Right lobe of liver (tissue), 6 donors: ENCODE results near the gene TDP1. TPM values are rescaled to one million over a fixed set of nuclear protein-coding genes. Genes with fewer than 3 reads are reported as not detected.

Source experiments
- ATAC-seq, 4 donors: fragments of 200-7000 bp; cut with Tn5 transposase; one replicate each; pipeline ENCODE4 v1.9.1; 2020; ENCODE audit warnings: mild to moderate bottlenecking in 4 of 4, moderate library complexity in 4 of 4
- DNase-seq, 3 donors: peaks; one replicate each; pipeline ENCODE4 v3.0.0-alpha.2; 2020
- H3K27ac ChIP-seq, 3 donors: fragments of 200-600 bp; one replicate each; pipeline ENCODE4 v1.8.0; 2022
- H3K27me3 ChIP-seq, 2 donors: fragments of 200-600 bp; one replicate each; pipeline ENCODE4 v1.8.0; 2022
- H3K36me3 ChIP-seq, 4 donors: fragments of 200-600 bp; sonication (generic) in 1 of 4; one replicate each; pipeline versions ENCODE4 v1.5.1 to v1.8.0; 2017 to 2022; ENCODE audit warnings: control low read depth in 1 of 4
- H3K4me1 ChIP-seq, 4 donors: fragments of 200-600 bp; sonication (generic) in 1 of 4; one replicate each; pipeline versions ENCODE4 v1.5.1 to v1.8.0; 2017 to 2022; ENCODE audit warnings: control low read depth in 1 of 4
- H3K4me3 ChIP-seq, 3 donors: fragments of 200-600 bp; one replicate each; pipeline ENCODE4 v1.8.0; 2022
- H3K9me3 ChIP-seq, 4 donors: fragments of 200-600 bp; sonication (generic) in 1 of 4; one replicate each; pipeline versions ENCODE4 v1.5.1 to v1.8.0; 2017 to 2022; ENCODE audit warnings: control low read depth in 1 of 4
- CTCF ChIP-seq, 4 donors: fragments of 200-600 bp in 3 of 4; fragments of 450-650 bp in 1 of 4; IDR thresholded peaks; one replicate each; pipeline versions ENCODE4 v1.5.1 to v1.8.0; 2016 to 2022; ENCODE audit warnings: antibody characterized with exemption in 4 of 4, mild to moderate bottlenecking in 2 of 4
- POLR2A ChIP-seq: fragments of 450-650 bp; IDR thresholded peaks from one replicate; pipeline ENCODE4 v1.6.1; 2017; ENCODE audit warnings: antibody characterized with exemption, mild to moderate bottlenecking
- WGBS: methylation state at CpG from one replicate; pipeline ENCODE4 v1.1.6; 2018; ENCODE audit warnings: low coverage, low lambda C conversion rate; ENCODE audit not compliant: insufficient coverage; ENCODE audit errors: missing lambda C conversion rate; 5-methylcytosine and 5-hydroxymethylcytosine counted together
- intact Hi-C, 2 donors: fragments of 100-400 bp; cut with DNase I; formaldehyde crosslinking; loops; one replicate each; pipeline versions ENCODE4 v1.11.2 to v1.14.1; 2022
- total RNA-seq, 6 experiments: library from RNA; depleted of rRNA in 2 of 6; stranded (reverse); fragments of >200 nt in 2 of 6; fragmentation: NEBNext Ultra II Directional in 3 of 6; extraction: Animal tissue kit (Norgen Biotek cat#: 25700) in 3 of 6; gene quantifications; one replicate each; pipeline versions ENCODE4 v1.1.0 to v1.2.4, GENCODE V29; 2016 to 2023
- donor health status: DM: no; HTN: yes; CAD: no.
- donor health status: DM: no; HTN: no; CAD: no.
- donor health status: DM: no; HTN: no; CAD: no.
- donor health status: DM: no; HTN: yes; CAD: no.
- donor health status: DM: no; HTN: yes; CAD: no.

TDP1 gene
- total RNA-seq, 6 experiments from 2014 or later, result 4.9 to 7.1 (median 6.6) TPM

GRCh38 chr14:89909586-89909985 lies 46.1 kb upstream of the TDP1 start:
- TF ChIP-seq CTCF (IDR thresholded peaks at IDR 0.05) (no peak), POLR2A (no peak)
- 97% methylated on average over 7 of the region's 9 CpGs for WGBS
- ATAC-seq (no peak), DNase-seq (no peak)
- intact Hi-C loops, result no loop called here
- H3K36me3 ChIP-seq, result no peaks in the 10 kb centered on the region
- no peak overlapping the region for H3K4me3 ChIP-seq
- H3K9me3 ChIP-seq, result no peaks in the 10 kb centered on the region
- no peaks in the 10 kb centered on the region for H3K27me3 ChIP-seq
- peaks cover 0 to 19% (median 7%) of the 10 kb centered on the region in 4 donors for H3K4me1 ChIP-seq
- H3K27ac ChIP-seq, result no peak overlapping the region

DNA sequence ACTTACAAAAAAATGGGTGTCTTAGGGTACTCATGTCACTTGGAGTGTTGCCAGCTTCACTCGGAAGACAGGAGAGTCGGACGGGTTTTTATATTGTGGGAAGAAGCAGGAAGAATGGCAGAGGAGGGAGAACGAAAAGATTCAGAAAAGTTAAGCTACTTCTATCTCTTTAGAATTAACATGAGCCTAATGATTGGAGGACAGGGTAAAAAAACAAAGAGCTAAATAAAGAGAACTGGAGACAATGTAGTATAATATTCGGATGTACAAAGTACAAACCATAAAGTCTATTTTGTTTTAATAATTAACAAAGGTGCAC lies 45.1 kb upstream of the TDP1 start:
- Histone ChIP-seq H3K27me3 (no peaks in the 10 kb centered on the region), H3K36me3 (no peaks in the 10 kb centered on the region), H3K4me1 (peaks cover 0 to 19% (median 8%) of the 10 kb centered on the region in 4 donors), H3K9me3 (no peaks in the 10 kb centered on the region), H3K27ac (peak overlapping the region; percentile 16 to 70 (median 59)), H3K4me3 (peak overlapping the region in 2 of 3 donors; percentile 27 to 37)
- peak in 2 of 4 donors; percentile 52 to 74 for ATAC-seq
- intact Hi-C loops, result loop anchor here in 1 of 2 donors (10.0 kb wide), 1 partner anchor 876 kb away; no protein-coding TSS in a partner anchor
- DNase-seq, result no peak
- 23% methylated on average over 5 of the region's 5 CpGs for WGBS
- TF ChIP-seq CTCF (IDR thresholded peaks at IDR 0.05) (no peak), POLR2A (no peak)

DNA sequence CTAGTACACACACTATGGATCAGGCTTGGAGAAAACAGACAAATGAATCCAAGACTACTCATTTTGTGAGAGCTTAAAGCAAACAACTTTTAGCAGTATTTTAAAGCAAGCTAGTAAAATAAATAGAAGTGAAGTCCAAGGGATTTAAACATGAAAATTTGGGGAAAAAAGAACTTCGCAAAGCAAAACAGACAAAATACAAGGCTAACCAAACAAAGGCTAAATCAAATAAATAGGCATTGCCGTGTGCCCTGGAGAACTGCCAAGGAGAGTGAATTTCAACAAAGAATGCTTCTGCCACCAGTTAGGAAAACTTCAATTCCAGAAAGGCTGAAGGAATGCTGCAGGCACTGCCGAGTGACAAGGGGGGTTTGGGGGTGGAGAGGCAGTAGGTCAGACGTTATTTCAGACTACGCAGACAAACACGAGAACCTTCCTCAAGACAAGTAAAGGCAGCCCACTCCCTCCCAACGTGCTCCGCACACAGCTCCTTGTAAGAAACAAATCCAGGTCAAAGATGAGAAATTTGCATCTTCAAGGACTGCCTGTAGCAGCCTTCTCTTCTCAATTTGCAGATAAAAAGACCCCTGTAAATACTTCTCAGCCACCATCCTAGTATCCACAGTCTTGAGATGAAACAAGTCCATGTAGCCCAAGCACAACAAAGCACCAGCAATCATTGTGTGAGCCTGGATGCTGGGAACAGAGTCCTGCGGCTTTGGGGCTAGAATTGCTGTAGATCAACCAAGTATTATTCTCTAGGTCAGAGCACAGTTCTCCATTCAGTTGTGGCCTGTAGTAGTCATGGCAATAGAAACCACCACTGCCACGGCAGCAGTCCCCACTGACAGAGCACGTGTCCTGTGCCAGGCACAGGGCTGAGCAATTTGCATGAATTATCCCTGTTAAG lies 44.5 kb upstream of the TDP1 start:
- peak; percentile 51 to 70 (median 64) for ATAC-seq
- no peaks in the 10 kb centered on the region for H3K9me3 ChIP-seq
- intact Hi-C loops, result loop anchor here in 1 of 2 donors (10.0 kb wide), 1 partner anchor 876 kb away; no protein-coding TSS in a partner anchor
- no peak for TF ChIP-seq POLR2A
- no peak for TF ChIP-seq CTCF (IDR thresholded peaks at IDR 0.05)
- peaks cover 0 to 19% (median 8%) of the 10 kb centered on the region in 4 donors for H3K4me1 ChIP-seq
- H3K27me3 ChIP-seq, result no peaks in the 10 kb centered on the region
- WGBS, result 31% methylated on average over 9 of the region's 11 CpGs
- H3K36me3 ChIP-seq, result no peaks in the 10 kb centered on the region
- peak in 2 of 3 donors; percentile 35 to 67 for DNase-seq
- peak overlapping the region in 2 of 3 donors; percentile 27 to 37 for H3K4me3 ChIP-seq
- peak overlapping the region; percentile 16 to 70 (median 59) for H3K27ac ChIP-seq

DNA sequence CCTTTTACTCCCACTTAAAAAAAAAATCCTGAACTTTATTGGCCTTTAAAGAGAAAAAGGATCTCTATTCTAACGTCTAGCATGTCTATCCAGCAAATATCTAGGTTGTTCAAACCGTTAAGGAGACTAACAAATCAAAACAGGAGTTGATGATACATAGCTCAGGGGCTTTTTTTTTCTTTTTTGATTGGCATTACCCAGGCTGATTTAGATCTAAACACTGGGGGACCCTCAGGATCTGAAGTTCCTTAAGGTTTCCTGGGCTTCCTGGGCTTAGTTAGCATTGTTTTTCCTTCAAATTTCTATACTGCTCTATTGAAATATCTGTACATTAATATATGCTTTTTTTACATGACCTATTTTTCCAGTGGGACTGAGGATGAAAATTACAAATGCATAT lies 43.5 kb upstream of the TDP1 start:
- DNase-seq, result no peak
- intact Hi-C loops, result loop anchor here in 1 of 2 donors (10.0 kb wide), 1 partner anchor 877 kb away; no protein-coding TSS in a partner anchor
- Histone ChIP-seq H3K9me3 (no peaks in the 10 kb centered on the region), H3K27me3 (no peaks in the 10 kb centered on the region), H3K4me3 (no peak overlapping the region), H3K27ac (peak overlapping the region in 1 of 3 donors; percentile 59), H3K4me1 (peaks cover 0 to 19% (median 8%) of the 10 kb centered on the region in 4 donors), H3K36me3 (no peaks in the 10 kb centered on the region)
- TF ChIP-seq CTCF (IDR thresholded peaks at IDR 0.05) (no peak), POLR2A (no peak)
- WGBS, result 74% methylated on average over 2 of the region's 2 CpGs
- no peak for ATAC-seq
